ENCODE data around the gene OR2T8. TPM values are rescaled to one million over a fixed set of nuclear protein-coding genes. Genes with fewer than 3 reads are reported as not detected.

The OR2T8 gene
- total and polyA plus RNA-seq, 4 donors: 0.70 TPM; not detected in 3

- no peak within 1 kb of the TSS for H3K4me3 ChIP-seq (ENCODE audit: low read depth in 1 of 3, low read length in 3 of 3)
- H3K9me3 ChIP-seq (ENCODE audit: control insufficient read depth in 4 of 4, low read length in 3 of 4): no peaks in the 10 kb centered on the region
- WGBS: 57% methylated on average over 2 of the region's 2 CpGs
- H3K36me3 ChIP-seq (ENCODE audit: control insufficient read depth in 4 of 4, insufficient read depth in 3 of 4, low read depth in 1 of 4, low read length in 3 of 4): no peaks in the 10 kb centered on the region
- no peaks in the 10 kb centered on the region for H3K27me3 ChIP-seq (ENCODE audit: control insufficient read depth in 4 of 4, insufficient read depth in 4 of 4, low read length in 3 of 4)
- no peak within 1 kb of the TSS for H3K9ac ChIP-seq (ENCODE audit: low read depth in 1 of 2, low read length in 2 of 2)
- no peak for DNase-seq (ENCODE audit: low spot score)
- H3K4me1 ChIP-seq (ENCODE audit: control insufficient read depth in 4 of 4, insufficient read depth in 4 of 4, low read length in 3 of 4): no peaks in the 10 kb centered on the region
- TF ChIP-seq HNF4G (IDR thresholded peaks at IDR 0.05) (no peak), RXRA (IDR thresholded peaks at IDR 0.05) (no peak), RAD21 (IDR thresholded peaks at IDR 0.05) (no peak), HNF4A (conservative IDR thresholded peaks at IDR 0.05) (no peak), FOXA2 (IDR thresholded peaks at IDR 0.05) (no peak), YY1 (IDR thresholded peaks at IDR 0.05) (no peak), ZBTB33 (IDR thresholded peaks at IDR 0.05) (no peak), FOXA1 (IDR thresholded peaks at IDR 0.05) (no peak), MAX (IDR thresholded peaks at IDR 0.05) (no peak), NR2F2 (IDR thresholded peaks at IDR 0.05) (no peak), EGR1 (IDR thresholded peaks at IDR 0.05; ENCODE audit: low read depth in 2 of 2) (no peak), JUND (IDR thresholded peaks at IDR 0.05) (no peak), REST (IDR thresholded peaks at IDR 0.05) (no peak), SP1 (IDR thresholded peaks at IDR 0.05) (no peak), ATF3 (IDR thresholded peaks at IDR 0.05) (no peak)
- no peak within 1 kb of the TSS for H3K27ac ChIP-seq (ENCODE audit: low read depth in 1 of 2, low read length in 2 of 2)
Measured at GRCh38 chr1:247895163-247895637, 24.9 kb upstream of the OR2T8 start, which contains the start of gene OR2W3. Gene OR2W3, plus strand, starts transcription at chr1:247895587. Its CDS starts 0 bp downstream, at chr1:247895587.

GRCh38 chr1:247895976-247896375 lies 24.1 kb upstream of the OR2T8 start:
- Histone ChIP-seq H3K27me3 (ENCODE audit: control insufficient read depth in 4 of 4, insufficient read depth in 4 of 4, low read length in 3 of 4) (no peaks in the 10 kb centered on the region), H3K9ac (ENCODE audit: low read depth in 1 of 2, low read length in 2 of 2) (no peak overlapping the region), H3K36me3 (ENCODE audit: control insufficient read depth in 4 of 4, insufficient read depth in 3 of 4, low read depth in 1 of 4, low read length in 3 of 4) (no peaks in the 10 kb centered on the region), H3K4me1 (ENCODE audit: control insufficient read depth in 4 of 4, insufficient read depth in 4 of 4, low read length in 3 of 4) (no peaks in the 10 kb centered on the region), H3K9me3 (ENCODE audit: control insufficient read depth in 4 of 4, low read length in 3 of 4) (no peaks in the 10 kb centered on the region), H3K27ac (ENCODE audit: low read depth in 1 of 2, low read length in 2 of 2) (no peak overlapping the region), H3K4me3 (ENCODE audit: low read depth in 1 of 3, low read length in 3 of 3) (no peak overlapping the region)
- 86% methylated on average over 14 of the region's 14 CpGs for WGBS
- TF ChIP-seq ATF3 (IDR thresholded peaks at IDR 0.05): no peak
- TF ChIP-seq SP1 (IDR thresholded peaks at IDR 0.05): no peak
- TF ChIP-seq TAF1 (conservative IDR thresholded peaks at IDR 0.05): no peak
- no peak for TF ChIP-seq CTCF (IDR thresholded peaks at IDR 0.05; ENCODE audit: low read depth, low read length, missing input control)
- no peak for TF ChIP-seq EGR1 (IDR thresholded peaks at IDR 0.05; ENCODE audit: low read depth in 2 of 2)
- TF ChIP-seq HNF4G (IDR thresholded peaks at IDR 0.05): no peak
- no peak for TF ChIP-seq JUND (IDR thresholded peaks at IDR 0.05)
- TF ChIP-seq REST (IDR thresholded peaks at IDR 0.05): no peak
- TF ChIP-seq RAD21 (IDR thresholded peaks at IDR 0.05): no peak
- no peak for TF ChIP-seq MAX (IDR thresholded peaks at IDR 0.05)
- DNase-seq (ENCODE audit: low spot score): no peak

All from liver (tissue), 9 donors.